MCF 10A (cell line): ENCODE measurements around the gene HBD. TPM values are rescaled to one million over a fixed set of nuclear protein-coding genes. Genes with fewer than 3 reads are reported as not detected.

Experiments used
- BruUV-seq: library from RNA; stranded (reverse); fragments of 400-500 nt; replicated peaks from 2 replicates; lab custom pipeline; 2021; lab: Mats Ljungman, UMichigan
- CTCF ChIA-PET: fragments of 300-600 bp; sonication (Branson Sonifier 250); formaldehyde crosslinking; extraction: SDS; loops from one replicate; lab custom pipeline; 2021; ENCODE audit warnings: antibody characterized with exemption, inconsistent platforms; lab: Yijun Ruan, JAX
- POLR2A ChIA-PET: fragments of 300-600, 350-650 bp; sonication (Branson Sonifier 250); formaldehyde crosslinking; extraction: SDS; loops from one replicate; lab custom pipeline; 2020; ENCODE audit warnings: antibody characterized with exemption, inconsistent platforms; lab: Yijun Ruan, JAX
- DNase-seq: peaks from one replicate; pipeline ENCODE4 v3.0.0-alpha.2; 2018; ENCODE audit not compliant: unreplicated experiment
- H3K27ac Mint-ChIP-seq: one replicate; pipeline ENCODE4 v1.8.0; 2022; ENCODE audit warnings: mild to moderate bottlenecking, low read depth, mixed read lengths; ENCODE audit not compliant: unreplicated experiment
- H3K27me3 Mint-ChIP-seq: one replicate; pipeline ENCODE4 v1.8.0; 2022; ENCODE audit warnings: mixed read lengths; ENCODE audit not compliant: insufficient read depth, unreplicated experiment
- H3K36me3 Mint-ChIP-seq: one replicate; pipeline ENCODE4 v1.8.0; 2022; ENCODE audit warnings: mild to moderate bottlenecking, moderate library complexity, mixed read lengths; ENCODE audit not compliant: insufficient read depth, unreplicated experiment
- H3K4me1 Mint-ChIP-seq: one replicate; pipeline ENCODE4 v1.8.0; 2022; ENCODE audit warnings: mixed read lengths; ENCODE audit not compliant: insufficient read depth, unreplicated experiment
- H3K4me3 Mint-ChIP-seq: one replicate; pipeline ENCODE4 v1.8.0; 2022; ENCODE audit warnings: mild to moderate bottlenecking, moderate library complexity, mixed read lengths; ENCODE audit not compliant: unreplicated experiment
- H3K9me3 Mint-ChIP-seq: one replicate; pipeline ENCODE4 v1.8.0; 2022; ENCODE audit warnings: mixed read lengths; ENCODE audit not compliant: unreplicated experiment
- CTCF ChIP-seq: fragments of 200-600 bp; IDR thresholded peaks from one replicate; pipeline ENCODE4 v1.8.0; 2022; ENCODE audit warnings: antibody characterized with exemption, mild to moderate bottlenecking; ENCODE audit not compliant: unreplicated experiment
- intact Hi-C: fragments of 100-400 bp; cut with micrococcal nuclease; formaldehyde crosslinking; loops from 2 replicates; pipeline ENCODE4 v1.14.1; 2022
- total RNA-seq: library from RNA; stranded (reverse); gene quantifications from 2 replicates; pipeline ENCODE4 v1.2.3, GENCODE V29; 2022

HBD gene
- total RNA-seq, 1 experiment from 2014 or later, result not detected

GRCh38 chr11:5242933-5243815 lies 8.9 kb upstream of the HBD start:
- Mint-ChIP-seq H3K9me3 (no peaks in the 10 kb centered on the region), H3K4me3 (no peak overlapping the region), H3K4me1 (no peaks in the 10 kb centered on the region), H3K27ac (no peak overlapping the region), H3K27me3 (peaks cover 44% of the 10 kb centered on the region), H3K36me3 (no peaks in the 10 kb centered on the region)
- ChIA-PET POLR2A (no interaction called here), CTCF (interaction anchor here (0.7 kb wide), 1 partner anchor 1569 kb away, joined by 3 read pairs; no protein-coding TSS in a partner anchor)
- TF ChIP-seq CTCF, result no peak
- intact Hi-C loops, result no loop called here
- no peak for DNase-seq
- no TSS peak for BruUV-seq

- ChIA-PET CTCF (no interaction called here), POLR2A (no interaction called here)
- DNase-seq, result no peak
- H3K27ac Mint-ChIP-seq, result no peak overlapping the region
- H3K4me1 Mint-ChIP-seq, result no peaks in the 10 kb centered on the region
- H3K9me3 Mint-ChIP-seq, result no peaks in the 10 kb centered on the region
- no peaks in the 10 kb centered on the region for H3K36me3 Mint-ChIP-seq
- intact Hi-C loops, result no loop called here
- TF ChIP-seq CTCF, result no peak
- H3K4me3 Mint-ChIP-seq, result no peak overlapping the region
- no TSS peak for BruUV-seq
- H3K27me3 Mint-ChIP-seq, result peaks cover 38% of the 10 kb centered on the region
These were observed 7.9 kb upstream of the HBD start for GRCh38 chr11:5242208-5242607.

- no peaks in the 10 kb centered on the region for H3K4me1 Mint-ChIP-seq
- TF ChIP-seq CTCF, result no peak
- H3K9me3 Mint-ChIP-seq, result no peaks in the 10 kb centered on the region
- DNase-seq, result no peak
- H3K4me3 Mint-ChIP-seq, result no peak overlapping the region
- intact Hi-C loops, result no loop called here
- H3K36me3 Mint-ChIP-seq, result no peaks in the 10 kb centered on the region
- H3K27me3 Mint-ChIP-seq, result peaks cover 31% of the 10 kb centered on the region
- no peak overlapping the region for H3K27ac Mint-ChIP-seq
- ChIA-PET CTCF (no interaction called here), POLR2A (interaction anchor here (0.7 kb wide), 1 partner anchor 443 kb away, joined by 3 read pairs; no protein-coding TSS in a partner anchor)
- BruUV-seq, result no TSS peak
These were observed 7.2 kb upstream of the HBD start for GRCh38 chr11:5241458-5241857.

- Mint-ChIP-seq H3K4me3 (no peak overlapping the region), H3K9me3 (no peaks in the 10 kb centered on the region), H3K4me1 (no peaks in the 10 kb centered on the region), H3K36me3 (no peaks in the 10 kb centered on the region), H3K27ac (no peak overlapping the region), H3K27me3 (peaks cover 21% of the 10 kb centered on the region)
- intact Hi-C loops, result no loop called here
- TF ChIP-seq CTCF, result no peak
- no peak for DNase-seq
- BruUV-seq, result no TSS peak
- POLR2A ChIA-PET, result no interaction called here
- CTCF ChIA-PET, result interaction anchor here (0.6 kb wide), 1 partner anchor 1079 kb away, joined by 3 read pairs; no protein-coding TSS in a partner anchor
These were observed 6.2 kb upstream of the HBD start for GRCh38 chr11:5240458-5240857.
